GM13976 (cell line): Measurements from ENCODE around the gene SYT4.

Source experiments
- DNase-seq: peaks from one replicate; pipeline ENCODE4 v3.0.0; 2012; ENCODE audit warnings: low spot score
- CTCF ChIP-seq: IDR thresholded peaks from 2 replicates; pipeline ENCODE4 v1.5.1; 2012; ENCODE audit warnings: borderline replicate concordance, mild to moderate bottlenecking; ENCODE audit not compliant: insufficient read depth; ENCODE audit errors: extremely low read depth, missing control alignments, control extremely low read depth
- in situ Hi-C: fragments of 300-500 bp; cut with MboI; formaldehyde crosslinking; loops from one replicate; pipeline ENCODE4 v1.12.0; 2022; ENCODE audit warnings: low sequenced_read_pairs, mixed read lengths, inconsistent platforms; ENCODE audit not compliant: unreplicated experiment

The SYT4 gene

GRCh38 chr18:43236921-43237320, 40.4 kb downstream of the SYT4 start:
- TF ChIP-seq CTCF, result no peak
- no peak for DNase-seq
- in situ Hi-C loops, result no loop called here

DNA sequence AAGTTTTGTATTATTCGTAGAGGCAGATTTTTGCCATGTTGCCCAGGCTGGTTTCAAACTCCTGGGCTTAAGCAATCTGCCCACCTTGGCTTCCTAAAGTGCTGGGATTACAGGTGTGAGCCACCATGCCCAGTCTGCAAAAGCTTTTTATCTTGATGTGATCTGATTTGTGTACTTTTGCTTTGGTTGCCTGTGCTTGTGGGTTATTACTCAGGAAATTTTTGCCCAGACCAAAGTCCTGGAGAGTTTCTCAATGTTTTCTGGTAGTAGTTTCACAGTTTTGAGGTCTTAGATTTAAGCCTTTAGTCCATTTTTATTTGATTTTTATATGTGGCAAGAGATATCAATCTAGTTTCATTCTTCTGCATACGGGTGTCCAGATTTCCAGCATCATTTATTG, 42.4 kb downstream of the SYT4 start:
- DNase-seq, result no peak
- in situ Hi-C loops, result no loop called here
- no peak for TF ChIP-seq CTCF

DNA sequence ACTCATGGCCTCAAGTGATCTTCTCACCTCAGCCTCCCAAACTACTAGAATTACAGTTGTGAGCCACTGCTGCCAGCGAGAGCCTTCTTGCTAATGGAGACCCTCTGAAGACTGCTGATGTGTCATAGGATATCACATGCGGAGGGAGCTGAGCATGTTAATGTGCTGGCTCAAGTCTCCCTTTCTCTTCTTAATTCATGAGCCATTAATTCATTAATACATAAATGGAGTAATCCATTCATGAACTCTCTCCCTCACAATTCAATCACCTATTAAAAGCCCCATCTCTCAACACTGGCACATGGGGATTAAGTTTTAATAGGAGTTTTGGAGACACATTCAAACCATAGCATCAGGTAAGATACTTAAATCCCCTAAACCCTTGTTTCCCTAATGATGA, 54.8 kb downstream of the SYT4 start:
- no peak for DNase-seq
- in situ Hi-C loops, result no loop called here
- TF ChIP-seq CTCF, result no peak

GRCh38 chr18:43220691-43221090, 56.6 kb downstream of the SYT4 start:
- TF ChIP-seq CTCF, result no peak
- in situ Hi-C loops, result no loop called here

More at GRCh38 chr18:43220691-43221090, 56.6 kb downstream of the SYT4 start:
- no peak for DNase-seq
